Measurements from ENCODE around the gene HHEX.

GRCh38 chr10:92734301-92734700 is 44.5 kb downstream of the HHEX start:
- TF ChIP-seq POLR2A (IDR thresholded peaks at IDR 0.05; ENCODE audit: low read depth, low read length) (no peak), EZH2 (IDR thresholded peaks at IDR 0.05; ENCODE audit: borderline replicate concordance, control insufficient read depth, low read depth, low read length) (no peak), EGR1 (IDR thresholded peaks at IDR 0.05; ENCODE audit: borderline replicate concordance in 1 of 2, low read depth in 2 of 2, low read length in 2 of 2) (no peak), ASH2L (IDR thresholded peaks at IDR 0.05; ENCODE audit: borderline replicate concordance, low read depth) (no peak), CTCF (IDR thresholded peaks at IDR 0.05 in 2 of 3, conservative IDR thresholded peaks at IDR 0.05 in 1 of 3; ENCODE audit: control insufficient read depth in 2 of 3, extremely low read depth in 1 of 3, insufficient read depth in 1 of 3, low read depth in 3 of 3, low read length in 3 of 3) (no peak), MEF2A (IDR thresholded peaks at IDR 0.05; ENCODE audit: insufficient read depth, low read depth, low read length) (no peak), CUX1 (IDR thresholded peaks at IDR 0.05; ENCODE audit: insufficient replicate concordance, low read depth, low read length) (no peak), CREM (IDR thresholded peaks at IDR 0.05; ENCODE audit: low read depth) (no peak), REST (IDR thresholded peaks at IDR 0.05; ENCODE audit: low read depth, low read length) (no peak), USF2 (IDR thresholded peaks at IDR 0.05; ENCODE audit: borderline replicate concordance, low read depth, low read length) (no peak), BMI1 (IDR thresholded peaks at IDR 0.05; ENCODE audit: borderline replicate concordance) (no peak), CBFB (IDR thresholded peaks at IDR 0.05; ENCODE audit: low read depth) (no peak), KDM1A (IDR thresholded peaks at IDR 0.05; ENCODE audit: borderline replicate concordance) (no peak)
